Activated CD4-positive, CD25-positive, alpha-beta regulatory T cell treated with anti-CD3 and anti-CD28 coated beads, Interleukin-2, amount 50 U/mL, for 24 hours (primary cell): ENCODE results near the gene MLLT6.

Experiments used
- ATAC-seq, 2 donors: fragments of 150-1000 bp; cut with Tn5 transposase; one replicate each; pipeline ENCODE4 v1.10.0; 2021; ENCODE audit warnings: mild to moderate bottlenecking in 1 of 2, moderate library complexity in 1 of 2

The MLLT6 gene

GRCh38 chr17:38704606-38705522 lies at the start of gene MLLT6:
Gene MLLT6, plus strand, starts transcription at chr17:38705273. Its CDS starts 360 bp downstream, at chr17:38705633.
- ATAC-seq: peak; percentile 2 to 4

GRCh38 chr17:38656959-38657823 lies 47.9 kb upstream of the MLLT6 start:
- peak in 1 of 2 donors; percentile 33 for ATAC-seq

- no peak for ATAC-seq
Observed at GRCh38 chr17:38657824-38658740, 47.0 kb upstream of the MLLT6 start.

- no peak for ATAC-seq
Observed at GRCh38 chr17:38658741-38659345, 46.2 kb upstream of the MLLT6 start.

GRCh38 chr17:38659415-38659814 lies 45.7 kb upstream of the MLLT6 start:
- ATAC-seq: no peak

- ATAC-seq: no peak
Observed at GRCh38 chr17:38660097-38661025, 44.7 kb upstream of the MLLT6 start.

GRCh38 chr17:38663125-38663751 lies 41.8 kb upstream of the MLLT6 start:
- ATAC-seq: peak; percentile 47 to 73

- no peak for ATAC-seq
Observed at GRCh38 chr17:38663964-38664644, 41.0 kb upstream of the MLLT6 start.

GRCh38 chr17:38667099-38667786 lies 37.8 kb upstream of the MLLT6 start:
- peak; percentile 59 to 67 for ATAC-seq

- ATAC-seq: no peak
Observed at GRCh38 chr17:38667787-38668122, 37.3 kb upstream of the MLLT6 start.

GRCh38 chr17:38669520-38669919 lies 35.6 kb upstream of the MLLT6 start:
- ATAC-seq: no peak

GRCh38 chr17:38671939-38672720 lies 32.9 kb upstream of the MLLT6 start:
- ATAC-seq: no peak

- ATAC-seq: no peak
Observed at GRCh38 chr17:38672788-38673706, 32.0 kb upstream of the MLLT6 start.

GRCh38 chr17:38673707-38674013 lies 31.4 kb upstream of the MLLT6 start:
- peak in 1 of 2 donors; percentile 1 for ATAC-seq

GRCh38 chr17:38674014-38674748 lies 30.9 kb upstream of the MLLT6 start:
- ATAC-seq: peak; percentile 2 to 5
